HEK293 (cell line): ENCODE results near the gene CDC37.

Experiments used
- BCL11B ChIP-seq: fragments of 450-650 bp; formaldehyde crosslinking; IDR thresholded peaks from 2 replicates; pipeline ENCODE4 v1.5.1; 2016; ENCODE audit warnings: low read depth, missing biosample characterization, missing genetic modification characterization
- MYNN ChIP-seq: fragments of 450-650 bp; formaldehyde crosslinking; IDR thresholded peaks from 2 replicates; pipeline ENCODE4 v1.5.1; 2016; ENCODE audit warnings: missing biosample characterization, missing genetic modification characterization, borderline replicate concordance
- SALL2 ChIP-seq: fragments of 450-650 bp; formaldehyde crosslinking; IDR thresholded peaks from 2 replicates; pipeline ENCODE4 v1.5.0; 2017; ENCODE audit warnings: missing biosample characterization, mild to moderate bottlenecking, missing genetic modification characterization, borderline replicate concordance
- ZBTB21 ChIP-seq: fragments of 450-650 bp; formaldehyde crosslinking; IDR thresholded peaks from 2 replicates; pipeline ENCODE4 v1.5.1; 2017; ENCODE audit warnings: missing biosample characterization, missing genetic modification characterization
- ZBTB49 ChIP-seq: fragments of 450-650 bp; formaldehyde crosslinking; IDR thresholded peaks from 2 replicates; pipeline ENCODE4 v1.5.1; 2016; ENCODE audit warnings: missing biosample characterization, missing genetic modification characterization, low read depth
- ZNF148 ChIP-seq: fragments of 450-650 bp; formaldehyde crosslinking; IDR thresholded peaks from 2 replicates; pipeline ENCODE4 v1.5.0; 2017; ENCODE audit warnings: missing biosample characterization, missing genetic modification characterization, borderline replicate concordance
- ZNF292 ChIP-seq: fragments of 450-650 bp; formaldehyde crosslinking; IDR thresholded peaks from 2 replicates; pipeline ENCODE4 v1.5.1; 2016; ENCODE audit warnings: low read depth, missing biosample characterization, missing genetic modification characterization, borderline replicate concordance
- ZNF302 ChIP-seq: fragments of 450-650 bp; formaldehyde crosslinking; IDR thresholded peaks from 2 replicates; pipeline ENCODE4 v1.5.1; 2016; ENCODE audit warnings: missing biosample characterization, missing genetic modification characterization, low read depth
- ZNF341 ChIP-seq: fragments of 450-650 bp; formaldehyde crosslinking; IDR thresholded peaks from 2 replicates; pipeline ENCODE4; 2016; ENCODE audit warnings: low read depth, missing biosample characterization, missing genetic modification characterization
- ZNF416 ChIP-seq: fragments of 450-650 bp; formaldehyde crosslinking; IDR thresholded peaks from 2 replicates; pipeline ENCODE4 v1.5.1; 2016; ENCODE audit warnings: missing biosample characterization, missing genetic modification characterization
- ZNF423 ChIP-seq: fragments of 450-650 bp; formaldehyde crosslinking; IDR thresholded peaks from 2 replicates; pipeline ENCODE4 v1.5.1; 2016; ENCODE audit warnings: missing biosample characterization, missing genetic modification characterization
- ZNF426 ChIP-seq: fragments of 450-650 bp; formaldehyde crosslinking; IDR thresholded peaks from 2 replicates; pipeline ENCODE4 v1.5.1; 2017; ENCODE audit warnings: missing biosample characterization, missing genetic modification characterization, mild to moderate bottlenecking, inconsistent platforms, moderate library complexity
- ZNF510 ChIP-seq: fragments of 450-650 bp; formaldehyde crosslinking; IDR thresholded peaks from 2 replicates; pipeline ENCODE4 v1.5.1; 2018; ENCODE audit warnings: mild to moderate bottlenecking, missing genetic modification characterization, missing biosample characterization; ENCODE audit not compliant: insufficient replicate concordance
- ZNF513 ChIP-seq: fragments of 450-650 bp; IDR thresholded peaks from 2 replicates; pipeline ENCODE4 v1.5.1; 2018; ENCODE audit warnings: missing biosample characterization, missing genetic modification characterization
- ZNF560 ChIP-seq: fragments of 450-650 bp; formaldehyde crosslinking; IDR thresholded peaks from 2 replicates; pipeline ENCODE4 v1.5.1; 2017; ENCODE audit warnings: missing biosample characterization, missing genetic modification characterization, borderline replicate concordance
- ZNF621 ChIP-seq: fragments of 450-650 bp; formaldehyde crosslinking; IDR thresholded peaks from 2 replicates; pipeline ENCODE4 v1.5.1; 2017; ENCODE audit warnings: missing biosample characterization, missing genetic modification characterization
- ZNF624 ChIP-seq: fragments of 450-650 bp; formaldehyde crosslinking; IDR thresholded peaks from 2 replicates; pipeline ENCODE4 v1.5.1; 2017; ENCODE audit warnings: missing biosample characterization, missing genetic modification characterization
- ZNF785 ChIP-seq: fragments of 450-650 bp; formaldehyde crosslinking; IDR thresholded peaks from 2 replicates; pipeline ENCODE4 v1.5.1; 2016; ENCODE audit warnings: missing biosample characterization, missing genetic modification characterization
- ZNF837 ChIP-seq: fragments of 450-650 bp; formaldehyde crosslinking; IDR thresholded peaks from 2 replicates; pipeline ENCODE4 v1.5.1; 2016; ENCODE audit warnings: missing biosample characterization, missing genetic modification characterization
- ZNF843 ChIP-seq: fragments of 450-650 bp; formaldehyde crosslinking; IDR thresholded peaks from 2 replicates; pipeline ENCODE4 v1.5.1; 2016; ENCODE audit warnings: missing biosample characterization, missing genetic modification characterization
- ZSCAN16 ChIP-seq: fragments of 450-650 bp; formaldehyde crosslinking; IDR thresholded peaks from 2 replicates; pipeline ENCODE4 v1.5.1; 2016; ENCODE audit warnings: missing biosample characterization, missing genetic modification characterization
- ZSCAN30 ChIP-seq: fragments of 450-650 bp; IDR thresholded peaks from 2 replicates; pipeline ENCODE4 v1.5.1; 2018; ENCODE audit warnings: missing biosample characterization, mild to moderate bottlenecking, missing genetic modification characterization, moderate library complexity
- TF ChIP-seq, protein P1 (sequence below): fragments of 450-650 bp; formaldehyde crosslinking; IDR thresholded peaks from 2 replicates; pipeline ENCODE4 v1.5.1; 2017; ENCODE audit warnings: missing biosample characterization, mild to moderate bottlenecking, missing genetic modification characterization, moderate library complexity
- TF ChIP-seq, protein P2 (sequence below): fragments of 450-650 bp; formaldehyde crosslinking; IDR thresholded peaks from 2 replicates; pipeline ENCODE4 v1.5.1; 2016; ENCODE audit warnings: missing biosample characterization, missing genetic modification characterization
- TF ChIP-seq, protein P3 (sequence below): fragments of 450-650 bp; formaldehyde crosslinking; IDR thresholded peaks from 2 replicates; pipeline ENCODE4 v1.5.1; 2017; ENCODE audit warnings: missing biosample characterization, missing genetic modification characterization
- TF ChIP-seq, protein P4 (sequence below): fragments of 450-650 bp; formaldehyde crosslinking; IDR thresholded peaks from 2 replicates; pipeline ENCODE4 v1.5.1; 2016; ENCODE audit warnings: missing biosample characterization, missing genetic modification characterization

CDC37 gene

GRCh38 chr19:10419646-10420443 is 16.5 kb upstream of the CDC37 start (continued):
- TF ChIP-seq ZNF513 (tag by site-specific recombination) (no peak), ZNF624 (tag by site-specific recombination) (no peak), MYNN (tag by site-specific recombination) (no peak), ZNF292 (tag by site-specific recombination) (no peak), ZNF423 (tag by site-specific recombination) (no peak), ZNF843 (peak; percentile 37; the same call in 1 of the 2 replicates), ZNF416 (no peak), ZBTB49 (tag by site-specific recombination) (no peak), ZBTB21 (tag by site-specific recombination) (peak; percentile 58; the same call in 1 of the 2 replicates), ZNF510 (no peak), ZNF621 (tag by site-specific recombination) (no peak), SALL2 (no peak), ZNF560 (tag by site-specific recombination) (no peak), ZNF341 (tag by site-specific recombination) (peak; percentile 60), BCL11B (tag by site-specific recombination) (peak; percentile 88; the same call in 1 of the 2 replicates), ZNF837 (tag by site-specific recombination) (no peak), ZNF148 (tag by site-specific recombination) (no peak), ZNF785 (tag by site-specific recombination) (peak; percentile 82), ZNF302 (no peak), ZNF426 (tag by site-specific recombination) (no peak), ZSCAN16 (tag by site-specific recombination) (no peak; the same call in 1 of the 2 replicates), ZSCAN30 (tag by site-specific recombination) (peak; percentile 71; the same call in 1 of the 2 replicates)
- TF ChIP-seq, protein P1, sequence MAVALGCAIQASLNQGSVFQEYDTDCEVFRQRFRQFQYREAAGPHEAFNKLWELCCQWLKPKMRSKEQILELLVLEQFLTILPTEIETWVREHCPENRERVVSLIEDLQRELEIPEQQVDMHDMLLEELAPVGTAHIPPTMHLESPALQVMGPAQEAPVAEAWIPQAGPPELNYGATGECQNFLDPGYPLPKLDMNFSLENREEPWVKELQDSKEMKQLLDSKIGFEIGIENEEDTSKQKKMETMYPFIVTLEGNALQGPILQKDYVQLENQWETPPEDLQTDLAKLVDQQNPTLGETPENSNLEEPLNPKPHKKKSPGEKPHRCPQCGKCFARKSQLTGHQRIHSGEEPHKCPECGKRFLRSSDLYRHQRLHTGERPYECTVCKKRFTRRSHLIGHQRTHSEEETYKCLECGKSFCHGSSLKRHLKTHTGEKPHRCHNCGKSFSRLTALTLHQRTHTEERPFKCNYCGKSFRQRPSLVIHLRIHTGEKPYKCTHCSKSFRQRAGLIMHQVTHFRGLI (tag by site-specific recombination), result peak; percentile 21; the same call in 1 of the 2 replicates
- TF ChIP-seq, protein P2, sequence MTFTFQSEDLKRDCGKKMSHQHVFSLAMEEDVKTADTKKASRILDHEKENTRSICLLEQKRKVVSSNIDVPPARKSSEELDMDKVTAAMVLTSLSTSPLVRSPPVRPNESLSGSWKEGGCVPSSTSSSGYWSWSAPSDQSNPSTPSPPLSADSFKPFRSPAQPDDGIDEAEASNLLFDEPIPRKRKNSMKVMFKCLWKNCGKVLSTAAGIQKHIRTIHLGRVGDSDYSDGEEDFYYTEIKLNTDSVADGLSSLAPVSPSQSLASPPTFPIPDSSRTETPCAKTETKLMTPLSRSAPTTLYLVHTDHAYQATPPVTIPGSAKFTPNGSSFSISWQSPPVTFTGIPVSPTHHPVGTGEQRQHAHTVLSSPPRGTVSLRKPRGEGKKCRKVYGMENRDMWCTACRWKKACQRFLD (tag by site-specific recombination), result no peak
- TF ChIP-seq, protein P3, sequence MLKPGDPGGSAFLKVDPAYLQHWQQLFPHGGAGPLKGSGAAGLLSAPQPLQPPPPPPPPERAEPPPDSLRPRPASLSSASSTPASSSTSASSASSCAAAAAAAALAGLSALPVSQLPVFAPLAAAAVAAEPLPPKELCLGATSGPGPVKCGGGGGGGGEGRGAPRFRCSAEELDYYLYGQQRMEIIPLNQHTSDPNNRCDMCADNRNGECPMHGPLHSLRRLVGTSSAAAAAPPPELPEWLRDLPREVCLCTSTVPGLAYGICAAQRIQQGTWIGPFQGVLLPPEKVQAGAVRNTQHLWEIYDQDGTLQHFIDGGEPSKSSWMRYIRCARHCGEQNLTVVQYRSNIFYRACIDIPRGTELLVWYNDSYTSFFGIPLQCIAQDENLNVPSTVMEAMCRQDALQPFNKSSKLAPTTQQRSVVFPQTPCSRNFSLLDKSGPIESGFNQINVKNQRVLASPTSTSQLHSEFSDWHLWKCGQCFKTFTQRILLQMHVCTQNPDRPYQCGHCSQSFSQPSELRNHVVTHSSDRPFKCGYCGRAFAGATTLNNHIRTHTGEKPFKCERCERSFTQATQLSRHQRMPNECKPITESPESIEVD (tag by site-specific recombination), result no peak
- TF ChIP-seq, protein P4, sequence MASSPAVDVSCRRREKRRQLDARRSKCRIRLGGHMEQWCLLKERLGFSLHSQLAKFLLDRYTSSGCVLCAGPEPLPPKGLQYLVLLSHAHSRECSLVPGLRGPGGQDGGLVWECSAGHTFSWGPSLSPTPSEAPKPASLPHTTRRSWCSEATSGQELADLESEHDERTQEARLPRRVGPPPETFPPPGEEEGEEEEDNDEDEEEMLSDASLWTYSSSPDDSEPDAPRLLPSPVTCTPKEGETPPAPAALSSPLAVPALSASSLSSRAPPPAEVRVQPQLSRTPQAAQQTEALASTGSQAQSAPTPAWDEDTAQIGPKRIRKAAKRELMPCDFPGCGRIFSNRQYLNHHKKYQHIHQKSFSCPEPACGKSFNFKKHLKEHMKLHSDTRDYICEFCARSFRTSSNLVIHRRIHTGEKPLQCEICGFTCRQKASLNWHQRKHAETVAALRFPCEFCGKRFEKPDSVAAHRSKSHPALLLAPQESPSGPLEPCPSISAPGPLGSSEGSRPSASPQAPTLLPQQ (tag by site-specific recombination), result peak; percentile 92
